ENCODE results near the gene INVS.
A peak's percentile ranks its signal among the peaks of the same experiment; 100 is the strongest.

Gene INVS

DNA sequence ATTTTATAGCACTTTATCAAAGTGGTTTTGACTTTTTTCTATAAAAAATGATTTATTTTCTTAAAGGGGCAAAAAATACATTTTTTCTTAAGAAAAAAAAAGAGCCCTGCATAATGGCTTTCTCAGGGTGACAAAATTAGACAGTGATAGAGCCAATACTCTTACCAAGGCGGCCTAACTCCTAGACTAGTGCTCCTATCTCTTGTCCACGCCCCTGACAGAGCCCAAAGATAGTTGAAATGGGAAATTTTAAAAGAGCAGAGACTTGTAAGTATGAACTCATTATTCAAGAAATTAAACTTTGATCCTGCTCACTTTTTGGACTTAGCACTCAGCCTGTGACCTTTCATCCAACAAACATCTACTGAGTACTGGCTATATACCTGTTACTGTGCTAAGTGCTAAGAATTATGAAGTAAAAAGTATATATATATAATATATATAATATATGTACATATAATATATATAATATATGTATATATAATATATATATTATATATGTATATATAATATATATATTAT is 1.2 kb downstream of the INVS start:
- peaks cover 14 to 32% (median 25%) of the 10 kb centered on the region in 10 experiments for H3K4me1 ChIP-seq
- no peaks in the 10 kb centered on the region for H3K27me3 ChIP-seq
- peak overlapping the region; percentile 82 to 98 (median 94) for H3K4me2 ChIP-seq
- peak overlapping the region in 8 of 11 experiments; percentile 83 to 97 (median 89); a peak in 14 of 22 replicates for H3K27ac ChIP-seq
- H3K4me3 ChIP-seq, result peak overlapping the region; percentile 76 to 99 (median 94)
- H3K36me3 ChIP-seq, result peaks cover 19 to 31% (median 24%) of the 10 kb centered on the region in 11 experiments
- H4K20me1 ChIP-seq, result peaks cover 15 to 35% (median 29%) of the 10 kb centered on the region in 11 experiments; a peak in 19 of 22 replicates
- no peak for TF ChIP-seq Cebpa-rat (IDR thresholded peaks at IDR 0.05)
- H3K9me3 ChIP-seq (replicated peaks in 1 of 11), result no peaks in the 10 kb centered on the region
- H3K9ac ChIP-seq, result peak overlapping the region; percentile 84 to 98 (median 93)

DNA sequence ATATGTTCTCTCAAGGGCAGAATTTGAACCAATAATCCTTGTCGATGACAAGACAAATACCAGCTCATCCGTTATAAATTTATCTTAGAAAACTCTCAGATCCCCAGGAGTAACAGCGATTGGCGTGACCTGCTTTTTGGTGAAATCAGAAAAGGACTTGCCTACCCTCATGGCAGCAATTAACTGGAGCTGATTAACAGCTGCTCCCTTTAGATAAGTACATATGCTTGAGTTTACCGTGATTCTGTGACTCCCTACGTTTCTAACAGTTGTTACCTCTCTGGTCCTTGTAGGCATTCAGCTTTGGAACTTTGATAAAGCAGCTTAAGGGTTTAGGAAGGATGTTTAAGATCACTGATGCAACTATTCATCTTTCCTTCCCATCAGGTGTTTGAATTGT is 2.6 kb downstream of the INVS start:
- Histone ChIP-seq H3K36me3 (peaks cover 33 to 45% (median 38%) of the 10 kb centered on the region in 11 experiments), H3K27me3 (no peaks in the 10 kb centered on the region), H3K9ac (no peak overlapping the region), H3K27ac (no peak overlapping the region), H3K4me3 (no peak overlapping the region), H3K9me3 (replicated peaks in 1 of 11) (no peaks in the 10 kb centered on the region), H3K4me1 (peaks cover 14 to 22% (median 18%) of the 10 kb centered on the region in 10 experiments), H3K4me2 (no peak overlapping the region), H4K20me1 (peaks cover 2 to 21% (median 15%) of the 10 kb centered on the region in 11 experiments; a peak in 18 of 22 replicates)
- no peak for TF ChIP-seq Cebpa-rat (IDR thresholded peaks at IDR 0.05)

DNA sequence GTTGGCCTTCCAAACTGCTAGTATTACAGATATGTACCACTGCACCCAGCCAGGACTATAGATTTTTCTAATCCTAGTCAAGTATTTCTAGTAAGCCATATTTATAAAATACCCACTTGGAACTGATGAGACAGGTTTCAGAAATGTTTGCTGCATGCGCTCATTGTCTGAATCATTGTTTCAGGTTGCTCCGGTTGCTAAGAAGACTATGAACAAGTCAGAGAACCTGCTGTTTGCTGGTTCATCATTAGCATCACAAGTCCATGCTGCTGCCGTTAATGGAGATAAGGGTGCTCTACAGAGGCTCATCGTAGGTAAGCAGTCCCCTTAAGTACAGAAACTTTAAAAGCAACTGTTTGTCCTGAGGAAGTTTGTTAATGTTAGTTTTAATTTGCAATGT is 5.3 kb downstream of the INVS start:
- no peak for TF ChIP-seq Cebpa-rat (IDR thresholded peaks at IDR 0.05)
- Histone ChIP-seq H3K9ac (no peak overlapping the region), H3K36me3 (peaks cover 47 to 71% (median 62%) of the 10 kb centered on the region in 11 experiments), H3K27ac (no peak overlapping the region), H3K27me3 (no peaks in the 10 kb centered on the region), H3K4me1 (peaks cover 3 to 7% (median 5%) of the 10 kb centered on the region in 10 experiments; a peak in 15 of 20 replicates), H3K4me2 (no peak overlapping the region), H3K4me3 (no peak overlapping the region), H3K9me3 (replicated peaks in 1 of 11) (no peaks in the 10 kb centered on the region), H4K20me1 (no peaks in the 10 kb centered on the region)

DNA sequence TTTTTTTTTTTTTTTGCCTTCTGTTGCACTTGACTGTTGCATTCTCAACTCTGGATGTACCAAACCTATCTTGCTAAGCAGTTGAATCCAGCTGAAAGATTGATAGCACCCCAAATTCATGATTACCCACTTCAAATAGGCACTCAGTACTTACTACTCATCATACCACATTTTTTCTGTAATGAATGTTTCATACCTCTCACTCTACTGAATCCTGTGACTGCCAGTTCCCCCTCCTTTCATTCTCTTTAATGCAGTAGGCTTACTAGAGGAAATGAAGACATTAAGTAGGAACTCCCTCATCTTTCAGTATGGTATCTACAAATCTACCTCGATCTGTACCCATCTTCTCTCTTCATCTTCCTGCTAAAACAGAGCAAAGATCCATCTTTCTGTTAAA is 6.8 kb downstream of the INVS start:
- Histone ChIP-seq H3K4me2 (no peak overlapping the region), H3K27ac (no peak overlapping the region), H3K4me3 (no peak overlapping the region), H3K27me3 (no peaks in the 10 kb centered on the region), H4K20me1 (no peaks in the 10 kb centered on the region), H3K4me1 (no peaks in the 10 kb centered on the region), H3K36me3 (peaks cover 57 to 87% (median 72%) of the 10 kb centered on the region in 11 experiments), H3K9ac (no peak overlapping the region), H3K9me3 (replicated peaks in 1 of 11) (no peaks in the 10 kb centered on the region)
- TF ChIP-seq Cebpa-rat (IDR thresholded peaks at IDR 0.05), result no peak

DNA sequence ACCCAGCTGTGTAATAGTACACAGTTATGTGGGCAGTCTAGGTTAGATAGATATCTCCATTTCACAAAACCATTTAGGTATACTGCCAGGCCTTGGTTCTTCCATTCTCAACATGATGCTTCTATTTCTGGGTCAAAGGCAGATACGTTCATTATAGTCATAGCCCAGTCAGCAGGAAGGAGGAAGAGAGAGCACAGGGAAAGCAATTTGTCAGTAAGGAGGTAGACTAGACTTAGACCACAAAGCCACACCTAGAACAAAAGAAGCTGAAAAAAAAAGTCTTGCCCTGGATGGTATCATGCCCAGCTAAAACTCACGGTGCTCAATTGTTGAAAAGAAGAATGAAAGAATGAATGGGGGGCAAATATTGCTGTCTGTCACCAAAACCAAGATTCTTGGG is 7.6 kb downstream of the INVS start:
- Histone ChIP-seq H3K36me3 (peaks cover 64 to 92% (median 77%) of the 10 kb centered on the region in 11 experiments), H3K4me3 (no peak overlapping the region), H3K27me3 (no peaks in the 10 kb centered on the region), H3K4me1 (no peaks in the 10 kb centered on the region), H3K4me2 (no peak overlapping the region), H3K9me3 (replicated peaks in 1 of 11) (no peaks in the 10 kb centered on the region), H3K9ac (no peak overlapping the region), H4K20me1 (no peaks in the 10 kb centered on the region), H3K27ac (no peak overlapping the region)
- TF ChIP-seq Cebpa-rat (IDR thresholded peaks at IDR 0.05), result no peak

DNA sequence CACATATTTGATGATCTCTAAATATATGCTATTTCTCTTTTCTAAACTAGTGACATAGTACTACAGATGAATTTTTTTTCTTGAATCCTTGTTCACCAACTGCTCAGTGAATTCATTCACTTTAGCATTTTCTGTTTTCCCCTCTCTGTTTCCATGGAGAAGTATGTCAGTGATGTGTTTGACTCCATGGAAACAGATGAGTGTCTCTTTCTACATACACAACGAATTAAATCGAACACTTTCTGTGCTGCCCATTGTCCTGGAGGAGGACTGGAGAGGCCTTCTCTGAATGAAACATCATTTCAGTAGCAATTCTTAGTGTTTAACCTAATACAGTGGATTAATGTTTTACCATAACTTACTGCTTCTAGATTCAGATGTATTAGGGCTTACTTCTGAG is 9.5 kb downstream of the INVS start:
- Histone ChIP-seq H3K4me2 (no peak overlapping the region), H3K36me3 (peaks cover 60 to 100% (median 82%) of the 10 kb centered on the region in 11 experiments), H3K27me3 (no peaks in the 10 kb centered on the region), H3K4me3 (no peak overlapping the region), H4K20me1 (no peaks in the 10 kb centered on the region), H3K9ac (no peak overlapping the region), H3K27ac (no peak overlapping the region), H3K4me1 (peaks cover 0 to 6% (median 0%) of the 10 kb centered on the region in 10 experiments; a peak in 1 of 20 replicates), H3K9me3 (replicated peaks in 1 of 11) (no peaks in the 10 kb centered on the region)
- TF ChIP-seq Cebpa-rat (IDR thresholded peaks at IDR 0.05), result no peak

DNA sequence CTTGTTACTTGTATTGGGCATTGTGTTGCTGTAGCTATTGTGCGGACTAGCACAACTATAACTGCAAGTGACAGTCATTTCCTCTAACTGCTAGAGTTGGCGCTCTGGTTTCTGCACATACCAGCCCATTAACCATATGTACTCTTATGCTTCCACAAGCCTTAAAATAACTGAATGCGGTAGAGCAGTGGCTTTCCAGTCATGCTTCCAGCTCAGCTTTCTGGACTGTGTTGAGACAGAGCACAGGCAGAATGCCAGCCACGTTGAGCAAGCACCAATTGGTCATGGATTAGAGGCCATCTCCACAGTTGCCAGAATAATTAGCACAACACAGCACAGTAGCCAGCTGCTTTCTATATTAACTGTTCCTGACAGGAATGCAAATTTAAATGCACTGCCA is 12.2 kb downstream of the INVS start:
- H3K4me1 ChIP-seq, result peaks cover 0 to 9% (median 0%) of the 10 kb centered on the region in 10 experiments; a peak in 1 of 20 replicates
- H3K9ac ChIP-seq, result no peak overlapping the region
- H3K27ac ChIP-seq, result no peak overlapping the region
- H4K20me1 ChIP-seq, result no peaks in the 10 kb centered on the region; a peak in 1 of 22 replicates
- no peaks in the 10 kb centered on the region for H3K9me3 ChIP-seq (replicated peaks in 1 of 11)
- H3K36me3 ChIP-seq, result peaks cover 40 to 88% (median 62%) of the 10 kb centered on the region in 11 experiments
- no peak overlapping the region for H3K4me2 ChIP-seq
- H3K27me3 ChIP-seq, result no peaks in the 10 kb centered on the region
- no peak for TF ChIP-seq Cebpa-rat (IDR thresholded peaks at IDR 0.05)
- H3K4me3 ChIP-seq, result no peak overlapping the region

DNA sequence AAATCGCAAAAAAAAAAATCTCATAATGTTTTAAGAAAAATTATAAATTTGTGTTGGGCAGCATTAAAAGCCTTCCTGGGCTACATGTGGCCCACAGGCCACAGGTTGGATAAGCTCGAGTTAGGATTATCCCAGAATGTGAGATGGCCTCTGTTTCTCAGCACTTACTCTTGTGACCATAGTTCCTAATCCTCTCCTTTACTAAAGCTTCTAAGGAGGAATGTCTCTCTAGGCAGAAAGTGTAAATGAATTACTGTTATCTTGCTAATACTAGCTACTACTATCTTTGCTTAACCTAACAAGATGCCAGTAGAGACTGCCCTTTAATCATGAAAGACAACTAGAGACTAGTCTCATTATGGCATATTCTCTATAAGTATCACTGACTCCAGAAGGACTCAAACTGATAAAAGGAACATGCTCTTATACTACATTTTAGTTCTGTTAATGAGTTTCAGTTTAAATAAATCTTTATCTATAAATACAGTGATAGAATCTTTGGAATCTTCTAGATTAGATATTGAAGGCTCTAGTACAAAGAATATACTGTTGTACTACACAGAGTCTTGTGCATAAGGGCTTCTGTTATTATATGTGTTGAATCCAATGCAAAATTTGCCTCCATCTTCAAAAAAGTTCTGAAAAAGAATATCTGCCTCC is 13.8 kb downstream of the INVS start:
- no peaks in the 10 kb centered on the region; a peak in 1 of 22 replicates for H4K20me1 ChIP-seq
- H3K27me3 ChIP-seq, result no peaks in the 10 kb centered on the region
- H3K4me2 ChIP-seq, result no peak overlapping the region
- no peak for TF ChIP-seq Cebpa-rat (IDR thresholded peaks at IDR 0.05)
- H3K9me3 ChIP-seq (replicated peaks in 1 of 11), result no peaks in the 10 kb centered on the region
- no peak overlapping the region for H3K4me3 ChIP-seq
- no peak overlapping the region for H3K27ac ChIP-seq
- H3K9ac ChIP-seq, result no peak overlapping the region
- peaks cover 0 to 9% (median 0%) of the 10 kb centered on the region in 10 experiments; a peak in 1 of 20 replicates for H3K4me1 ChIP-seq
- peaks cover 32 to 77% (median 56%) of the 10 kb centered on the region in 11 experiments for H3K36me3 ChIP-seq

DNA sequence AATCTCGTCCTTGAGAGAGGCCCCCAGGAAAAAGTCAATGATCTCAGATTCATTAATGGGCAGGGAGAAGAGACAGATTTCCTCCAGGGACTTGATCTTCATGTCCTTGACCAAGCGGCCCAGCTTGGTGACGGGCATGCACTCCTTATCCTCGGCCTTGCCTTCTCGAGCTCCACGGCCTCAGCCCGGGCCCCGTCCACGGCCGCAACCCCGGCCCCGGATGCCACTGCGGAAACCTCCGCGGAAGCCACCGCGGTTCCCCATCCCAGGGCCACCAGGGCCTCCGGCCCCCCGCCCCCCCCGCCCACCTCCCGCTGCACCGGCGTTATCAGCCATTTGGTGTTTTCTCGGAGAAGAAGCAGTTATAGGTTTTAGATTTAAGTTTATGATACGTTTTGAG is 18.3 kb downstream of the INVS start:
- no peak overlapping the region for H3K9ac ChIP-seq
- peaks cover 0 to 4% (median 0%) of the 10 kb centered on the region in 11 experiments; a peak in 2 of 22 replicates for H4K20me1 ChIP-seq
- no peaks in the 10 kb centered on the region for H3K27me3 ChIP-seq
- H3K9me3 ChIP-seq (replicated peaks in 1 of 11), result peaks cover 0 to 4% (median 0%) of the 10 kb centered on the region in 11 experiments; a peak in 7 of 22 replicates
- no peak overlapping the region for H3K4me3 ChIP-seq
- peaks cover 26 to 64% (median 43%) of the 10 kb centered on the region in 11 experiments for H3K36me3 ChIP-seq
- TF ChIP-seq Cebpa-rat (IDR thresholded peaks at IDR 0.05), result no peak
- peaks cover 0 to 9% (median 0%) of the 10 kb centered on the region in 10 experiments; a peak in 1 of 20 replicates for H3K4me1 ChIP-seq
- H3K4me2 ChIP-seq, result no peak overlapping the region
- H3K27ac ChIP-seq, result no peak overlapping the region

All from BLaER1 treated with 17β-estradiol and CSF1 and Interleukin-3, amounts not matched to agents 10 nM and 100 nM (cell line).